Fibroblast of skin of abdomen (primary cell): Measurements from ENCODE around the gene HLA-DRA.
"Not testable (repeated sequence)": the region's sequence is repeated elsewhere in the genome, so short reads cannot be mapped to it uniquely, and the experiment has no call there.

ENCODE experiments used
- DNase-seq: peaks from one replicate; pipeline ENCODE4 v3.0.0-alpha.2; 2013

HLA-DRA gene

DNA sequence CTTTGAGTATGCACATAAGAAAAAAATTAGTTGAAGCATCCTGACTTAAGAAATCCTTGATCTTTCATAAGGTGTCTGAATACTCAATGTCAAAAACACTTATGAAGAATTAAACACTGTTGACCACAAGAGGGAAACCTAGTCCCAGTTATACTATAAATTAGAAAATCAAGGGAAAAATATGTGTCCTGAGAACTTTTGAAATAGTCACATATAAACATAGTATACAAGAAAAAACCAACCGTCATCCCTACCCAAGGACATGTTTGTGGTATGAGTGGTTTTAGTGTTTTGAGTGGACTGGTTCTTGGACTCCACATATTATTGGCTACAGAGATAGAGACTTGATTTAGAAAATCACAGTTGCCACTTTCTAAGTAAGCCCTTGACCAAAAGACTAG, 7.6 kb upstream of the HLA-DRA start:
- peak; percentile 21 for DNase-seq

DNA sequence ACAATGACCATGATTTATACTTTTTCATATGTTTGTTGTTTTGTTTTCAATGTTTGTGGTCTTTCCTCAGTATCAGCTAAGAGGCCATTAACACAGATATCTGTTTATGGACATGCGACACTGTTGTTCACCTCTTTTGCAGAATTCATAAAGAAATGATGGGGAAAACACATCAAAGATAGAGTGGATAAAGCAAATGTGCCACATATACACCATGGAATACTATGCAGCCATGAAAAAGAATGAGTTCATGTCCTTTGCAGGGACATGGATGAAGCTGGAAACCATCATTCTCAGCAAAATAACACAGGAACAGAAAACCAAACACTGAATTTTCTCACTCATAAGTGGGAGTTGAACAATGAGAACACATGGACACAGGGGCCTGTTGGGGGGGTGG, 5.7 kb upstream of the HLA-DRA start:
- DNase-seq = not testable (repeated sequence)

DNA sequence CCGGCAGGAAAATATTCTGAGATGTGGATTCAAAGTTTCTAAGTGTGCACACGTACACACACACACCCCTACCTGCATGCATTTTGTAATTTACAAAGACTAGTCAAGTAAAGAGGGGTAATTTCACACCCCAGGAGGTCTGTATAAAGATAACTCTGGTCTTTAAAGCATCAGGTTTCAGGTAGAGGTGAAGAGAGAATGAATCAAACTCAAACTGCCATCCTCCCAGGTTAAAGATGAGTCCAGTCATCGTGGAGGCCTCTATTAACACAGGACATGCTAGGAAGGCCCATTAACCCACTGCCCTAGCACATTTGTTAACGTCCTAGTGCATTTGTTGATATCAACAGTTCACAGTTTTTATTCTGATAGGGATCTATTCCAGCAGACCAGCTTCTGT, 3.5 kb upstream of the HLA-DRA start:
- DNase-seq = no peak

DNA sequence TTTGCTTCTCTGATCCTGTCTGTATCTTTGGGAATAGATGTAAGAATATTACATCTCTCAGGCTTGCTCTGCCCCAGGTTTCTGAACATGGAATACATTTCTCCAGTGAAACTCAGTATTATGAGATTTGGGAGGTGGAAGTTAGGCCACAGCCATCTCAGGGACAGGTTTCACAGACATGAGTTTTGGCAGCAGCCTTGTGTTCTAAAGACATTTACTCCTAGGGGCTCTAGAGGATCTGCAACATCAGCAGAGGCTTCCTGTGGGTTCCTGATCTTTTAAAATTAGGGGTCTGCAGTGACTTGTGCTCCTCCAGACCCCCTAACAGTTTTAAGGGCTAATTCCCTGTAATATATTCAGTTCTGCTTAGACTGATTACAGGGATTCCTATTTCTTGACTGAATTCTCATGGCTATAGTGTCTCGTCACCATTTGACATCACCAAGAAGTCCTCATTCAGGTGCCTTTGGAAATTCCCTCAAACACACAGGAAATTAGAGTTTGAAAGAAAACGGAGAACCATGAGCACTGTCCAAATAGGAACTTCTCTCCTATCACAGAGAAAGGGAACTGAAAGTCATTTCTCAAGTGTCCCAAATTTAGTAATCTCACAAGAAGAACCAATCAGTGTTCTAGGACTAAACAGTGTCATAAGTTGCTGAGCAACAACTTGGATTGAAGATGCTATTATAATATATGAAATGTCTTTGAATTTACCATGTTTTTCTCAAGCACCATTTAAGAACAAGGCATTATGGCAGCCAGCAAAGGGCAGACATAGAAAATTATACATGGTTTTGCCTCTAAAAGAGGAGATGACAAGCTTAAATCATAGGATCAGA, 2.5 kb upstream of the HLA-DRA start:
- DNase-seq = no peak

DNA sequence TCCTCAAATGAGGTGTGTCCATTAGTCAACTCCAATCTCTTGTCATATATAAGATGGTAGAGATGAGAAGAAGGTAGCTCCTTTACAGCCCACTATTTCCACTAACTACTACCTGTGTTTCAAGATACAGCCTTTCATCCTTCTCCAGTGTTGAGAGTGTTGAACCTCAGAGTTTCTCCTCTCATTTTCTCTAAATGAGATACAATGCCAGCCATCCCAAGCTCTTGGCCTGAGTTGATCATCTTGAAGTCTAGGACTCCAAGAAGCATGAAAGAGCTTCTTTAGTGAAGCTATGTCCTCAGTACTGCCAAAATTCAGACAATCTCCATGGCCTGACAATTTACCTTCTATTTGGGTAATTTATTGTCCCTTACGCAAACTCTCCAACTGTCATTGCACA, 548 bp upstream of the HLA-DRA start:
- DNase-seq = no peak

DNA sequence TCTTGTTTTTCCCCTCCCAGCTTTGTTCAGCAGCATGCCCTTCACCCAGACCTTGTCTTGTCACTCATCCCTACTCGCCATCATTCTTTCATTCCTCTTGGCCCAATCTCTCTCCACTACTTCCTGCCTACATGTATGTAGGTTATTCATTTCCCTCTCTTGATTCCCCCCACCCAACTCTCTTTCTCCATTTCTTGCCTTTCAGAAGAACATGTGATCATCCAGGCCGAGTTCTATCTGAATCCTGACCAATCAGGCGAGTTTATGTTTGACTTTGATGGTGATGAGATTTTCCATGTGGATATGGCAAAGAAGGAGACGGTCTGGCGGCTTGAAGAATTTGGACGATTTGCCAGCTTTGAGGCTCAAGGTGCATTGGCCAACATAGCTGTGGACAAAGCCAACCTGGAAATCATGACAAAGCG, 2.6 kb downstream of the HLA-DRA start:
- DNase-seq = no peak

DNA sequence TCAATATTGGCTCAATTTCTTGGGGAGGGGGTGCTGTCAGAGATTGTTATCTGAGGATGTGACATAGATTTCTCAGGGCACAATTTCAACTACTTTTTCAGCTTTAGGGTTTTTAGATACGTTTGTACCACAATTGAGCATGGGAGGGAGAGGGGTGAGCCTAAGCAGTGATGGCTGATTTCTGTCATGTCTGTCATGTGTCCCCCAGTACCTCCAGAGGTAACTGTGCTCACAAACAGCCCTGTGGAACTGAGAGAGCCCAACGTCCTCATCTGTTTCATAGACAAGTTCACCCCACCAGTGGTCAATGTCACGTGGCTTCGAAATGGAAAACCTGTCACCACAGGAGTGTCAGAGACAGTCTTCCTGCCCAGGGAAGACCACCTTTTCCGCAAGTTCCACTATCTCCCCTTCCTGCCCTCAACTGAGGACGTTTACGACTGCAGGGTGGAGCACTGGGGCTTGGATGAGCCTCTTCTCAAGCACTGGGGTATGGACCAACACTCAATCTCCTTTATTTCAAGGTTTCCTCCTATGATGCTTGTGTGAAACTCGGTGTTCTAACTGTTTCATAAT, 3.4 kb downstream of the HLA-DRA start:
- DNase-seq = no peak

DNA sequence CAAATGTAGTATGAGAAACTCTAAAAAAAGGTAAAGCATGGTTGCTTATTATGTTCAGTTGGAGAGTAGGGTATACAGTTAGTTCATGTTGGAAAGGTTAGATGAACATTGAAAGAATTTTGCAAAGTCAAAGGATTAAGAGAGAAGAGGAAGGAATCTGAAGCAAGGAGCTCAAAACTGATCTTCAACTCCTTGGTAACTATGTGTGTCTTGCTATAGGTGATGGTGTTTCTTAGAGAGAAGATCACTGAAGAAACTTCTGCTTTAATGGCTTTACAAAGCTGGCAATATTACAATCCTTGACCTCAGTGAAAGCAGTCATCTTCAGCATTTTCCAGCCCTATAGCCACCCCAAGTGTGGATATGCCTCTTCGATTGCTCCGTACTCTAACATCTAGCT, 4.7 kb downstream of the HLA-DRA start:
- DNase-seq = no peak

DNA sequence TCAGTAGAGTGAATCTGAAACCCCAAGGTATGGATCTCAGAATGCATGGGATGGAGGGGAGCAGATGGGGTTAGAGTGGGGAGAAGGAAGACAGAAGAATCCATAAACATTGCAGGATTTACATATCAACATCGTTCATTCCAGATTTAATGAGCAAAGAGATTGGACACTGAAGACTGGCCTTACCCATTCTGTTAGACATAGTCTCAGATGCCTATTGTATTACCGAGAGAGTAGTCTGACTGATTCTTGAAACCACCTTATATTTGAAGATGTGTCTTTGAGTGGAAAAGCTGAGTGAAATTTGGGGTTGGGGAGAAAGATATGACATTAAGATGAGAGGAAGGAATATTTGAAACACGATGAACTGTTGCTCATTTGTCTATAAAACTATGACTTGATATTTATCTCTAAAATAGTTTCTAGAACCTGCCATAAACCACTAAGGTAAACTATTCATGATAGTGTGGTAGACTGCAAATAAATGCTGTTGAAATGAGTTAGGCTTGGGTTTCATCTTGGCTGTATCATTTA, 5.7 kb downstream of the HLA-DRA start:
- DNase-seq = no peak

DNA sequence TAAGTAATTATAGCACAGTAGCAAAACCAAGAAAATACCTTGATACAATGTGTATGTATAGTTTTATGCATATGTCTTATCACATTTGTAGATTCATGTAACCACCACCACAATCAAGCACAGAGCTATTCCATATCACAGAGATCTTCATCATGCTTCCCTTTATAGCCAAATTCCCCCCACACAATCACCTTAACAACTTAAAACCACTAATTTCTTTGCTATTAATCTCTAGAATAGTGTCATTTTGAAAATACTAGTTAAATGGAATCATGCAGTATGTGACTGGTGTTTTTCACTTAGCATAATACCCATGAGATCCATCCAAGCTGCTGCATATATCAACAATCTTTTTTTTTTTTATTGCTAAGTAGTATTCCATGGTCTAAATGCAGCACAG, 8.2 kb downstream of the HLA-DRA start:
- no peak for DNase-seq

DNA sequence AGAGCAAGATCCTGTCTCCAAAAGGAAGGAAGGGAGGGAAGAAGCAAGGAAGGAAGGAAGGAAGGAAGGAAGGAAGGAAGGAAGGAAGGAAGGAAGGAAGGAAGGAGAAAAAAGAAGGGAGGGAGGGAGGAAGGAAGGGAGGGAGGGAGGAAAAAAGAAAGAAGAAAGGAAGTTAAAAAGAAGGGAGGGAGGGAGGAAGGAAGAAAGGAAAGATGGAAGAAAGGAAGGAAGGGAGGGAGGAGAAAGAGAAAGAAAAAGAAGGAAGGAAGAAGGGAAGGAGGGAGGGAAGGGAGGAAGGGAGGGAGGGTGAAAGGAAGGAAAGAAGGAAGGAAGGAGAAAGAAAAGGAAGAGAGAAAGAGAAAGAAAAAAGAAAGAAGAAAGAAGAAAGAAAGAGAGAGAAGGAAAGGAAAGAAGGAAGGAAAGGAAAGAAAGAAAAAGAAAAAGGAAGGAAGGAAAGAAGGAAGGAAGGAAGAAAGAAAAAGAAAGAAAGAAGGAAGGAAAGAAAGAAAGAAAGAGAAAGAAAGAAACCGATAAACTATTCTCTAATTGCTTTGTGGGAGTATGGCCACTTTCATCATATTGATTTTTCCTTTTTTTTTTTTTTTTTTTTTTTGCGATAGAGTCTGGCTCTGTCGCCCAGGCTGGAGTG, 9.5 kb downstream of the HLA-DRA start:
- no peak for DNase-seq

DNA sequence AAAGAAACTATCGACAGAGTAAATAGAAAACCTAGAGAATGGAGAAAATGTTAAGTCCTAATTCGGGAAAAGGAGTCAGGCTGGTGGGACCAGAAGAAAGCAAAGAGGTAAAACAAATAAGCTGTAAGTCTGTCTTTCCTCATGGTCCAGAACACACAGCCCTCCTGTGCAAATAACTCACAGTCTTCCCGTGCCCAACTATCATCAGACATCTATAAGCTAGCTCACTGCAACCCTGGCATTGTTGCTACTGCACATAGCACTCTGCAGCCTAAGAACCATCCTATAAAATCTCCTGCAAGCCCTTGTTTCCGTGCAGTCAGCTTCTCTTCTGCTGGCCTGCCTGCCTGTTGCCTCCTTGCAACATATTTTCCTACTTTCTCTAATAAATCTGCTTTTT, 17.4 kb downstream of the HLA-DRA start:
- DNase-seq = no peak

DNA sequence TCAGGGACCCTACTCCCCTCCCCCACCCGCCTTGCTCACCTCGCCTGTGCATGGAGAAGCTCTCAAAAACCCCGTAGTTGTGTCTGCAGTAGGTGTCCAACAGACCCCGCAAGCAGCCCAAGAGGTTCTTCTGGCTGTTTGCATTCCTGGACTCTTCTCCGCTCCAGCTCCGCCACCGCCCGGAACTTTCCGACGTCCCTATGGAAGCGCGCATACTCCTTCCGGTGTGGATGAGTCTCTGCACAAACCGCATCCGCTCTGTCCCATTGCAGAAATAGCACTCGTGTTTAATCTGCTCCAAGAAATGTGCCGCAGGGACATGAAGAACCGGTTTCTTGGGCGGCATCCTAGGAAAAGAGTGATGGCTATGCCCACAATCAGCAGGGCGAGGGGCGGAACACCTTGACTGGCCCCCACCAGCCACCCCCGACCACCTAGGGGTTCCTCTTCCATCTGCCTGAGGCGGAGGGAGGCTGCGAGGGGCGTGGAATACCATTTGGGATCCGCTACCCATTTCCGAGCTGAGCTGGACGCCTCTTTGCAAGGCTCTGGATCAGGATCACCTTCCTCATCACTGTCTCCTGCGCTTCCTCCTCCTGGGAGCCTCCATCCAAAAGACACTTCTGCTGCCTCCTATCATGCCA, 20.2 kb downstream of the HLA-DRA start:
- peak; percentile 13 for DNase-seq

DNA sequence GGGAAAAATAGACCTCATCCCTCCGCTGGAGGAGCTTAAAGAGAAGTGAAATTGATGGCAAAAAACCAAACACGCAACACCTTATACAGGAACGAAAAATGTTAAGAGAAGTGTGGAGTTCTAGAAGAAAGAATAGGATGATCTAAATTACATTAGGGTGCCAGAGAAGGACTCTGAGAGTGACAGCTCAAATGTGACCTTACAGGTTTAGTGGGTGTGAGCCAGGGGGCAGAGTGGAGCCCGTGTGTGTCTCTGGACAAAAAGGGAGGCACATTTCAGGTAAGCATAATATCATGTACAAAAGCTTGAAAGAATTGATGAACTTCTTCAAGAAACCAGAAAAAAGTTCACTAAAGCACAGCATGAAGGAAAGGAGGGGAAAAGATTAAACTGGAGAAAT, 20.8 kb downstream of the HLA-DRA start:
- no peak for DNase-seq

DNA sequence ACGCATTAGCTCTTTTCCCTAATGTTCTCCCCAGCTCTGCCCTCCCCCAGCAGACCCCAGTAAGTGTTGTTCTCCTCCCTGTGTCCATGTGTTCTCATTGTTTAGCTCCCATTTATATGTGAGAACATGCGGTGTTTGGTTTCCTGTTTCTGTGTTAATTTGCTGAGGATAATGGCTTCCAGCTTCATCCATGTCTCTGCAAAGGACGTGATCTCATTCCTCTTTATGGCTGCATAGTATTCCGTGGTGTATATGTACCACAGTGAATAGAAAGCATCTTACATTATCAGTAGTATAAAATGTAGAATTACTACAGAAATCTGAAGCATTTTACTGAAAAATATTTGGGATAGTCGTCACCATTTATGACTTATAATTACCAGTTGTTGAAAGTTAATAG, 21.8 kb downstream of the HLA-DRA start:
- no peak for DNase-seq

DNA sequence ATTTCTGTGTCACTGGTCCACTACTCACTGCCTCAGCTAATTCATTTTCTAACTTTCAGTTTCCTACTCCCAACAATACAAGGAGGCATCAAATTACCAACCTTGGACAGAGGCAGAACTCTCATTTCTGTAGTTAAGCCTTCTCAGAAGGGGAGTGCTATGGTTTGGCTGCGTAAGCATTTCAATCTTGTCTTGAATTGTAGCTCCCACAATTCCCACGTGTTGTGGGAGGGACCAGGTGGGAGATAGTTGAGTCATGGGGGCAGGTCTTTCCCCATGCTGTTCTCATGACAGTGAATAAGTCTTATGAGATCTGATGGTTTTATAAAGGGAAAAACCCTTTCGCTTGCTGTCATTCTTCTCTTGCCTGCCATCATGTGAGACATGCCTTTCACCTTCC, 22.9 kb downstream of the HLA-DRA start:
- DNase-seq = no peak

DNA sequence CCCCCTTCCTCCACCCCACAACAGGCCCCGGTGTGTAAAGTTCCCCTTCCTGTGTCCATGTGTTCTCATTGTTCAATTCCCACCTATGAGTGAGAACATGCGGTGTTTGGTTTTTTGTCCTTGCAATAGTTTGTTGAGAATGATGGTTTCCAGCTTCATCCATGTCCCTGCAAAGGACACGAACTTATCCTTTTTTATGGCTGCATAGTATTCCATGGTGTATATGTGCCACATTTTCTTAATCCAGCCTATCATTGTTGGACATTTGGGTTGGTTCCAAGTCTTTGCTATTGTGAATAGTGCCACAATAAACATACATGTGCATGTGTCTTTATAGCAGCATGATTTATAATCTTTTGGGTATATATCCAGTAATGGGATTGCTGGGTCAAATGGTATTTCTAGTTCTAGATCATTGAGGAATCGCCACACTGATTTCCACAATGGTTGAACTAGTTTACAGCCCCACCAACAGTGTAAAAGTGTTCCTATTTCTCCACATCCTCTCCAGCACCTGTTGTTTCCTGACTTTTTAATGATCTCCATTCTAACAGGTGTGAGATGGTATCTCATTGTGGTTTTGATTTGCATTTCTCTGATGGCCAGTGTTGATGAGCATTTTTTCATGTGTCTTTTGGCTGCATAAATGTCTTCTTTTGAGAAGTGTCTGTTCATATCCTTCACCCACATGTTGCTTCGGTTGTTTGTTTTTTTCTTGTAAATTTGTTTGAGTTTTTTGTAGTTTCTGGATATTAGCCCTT, 28.2 kb downstream of the HLA-DRA start:
- not testable (repeated sequence) for DNase-seq

DNA sequence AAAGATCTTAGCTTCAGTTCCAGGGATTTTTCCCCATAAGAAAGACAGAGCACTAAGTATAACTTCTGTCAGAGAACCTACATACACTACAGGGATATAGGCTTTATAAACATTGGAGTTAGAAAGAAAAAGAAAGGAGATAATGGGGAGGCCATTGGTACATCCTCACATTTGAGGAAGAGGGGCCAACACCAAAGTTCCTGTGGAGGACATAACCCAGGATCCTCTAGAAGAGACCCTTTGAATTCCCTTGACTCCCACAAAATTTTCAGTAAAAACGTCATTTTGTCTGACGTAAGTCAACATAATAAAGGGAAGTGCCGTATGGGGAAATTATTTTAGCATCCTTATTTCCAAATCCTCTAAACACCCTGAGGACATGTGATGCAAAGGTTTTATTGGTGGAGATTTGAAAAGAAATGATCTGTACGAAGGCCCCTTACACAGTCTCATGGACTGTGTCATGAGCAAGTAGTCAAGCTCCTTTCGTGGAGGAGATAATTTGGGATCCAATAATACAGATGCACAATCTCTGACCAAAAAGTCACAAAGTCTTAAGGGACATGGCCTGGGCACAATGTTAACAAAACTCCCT, 33.2 kb downstream of the HLA-DRA start:
- no peak for DNase-seq

DNA sequence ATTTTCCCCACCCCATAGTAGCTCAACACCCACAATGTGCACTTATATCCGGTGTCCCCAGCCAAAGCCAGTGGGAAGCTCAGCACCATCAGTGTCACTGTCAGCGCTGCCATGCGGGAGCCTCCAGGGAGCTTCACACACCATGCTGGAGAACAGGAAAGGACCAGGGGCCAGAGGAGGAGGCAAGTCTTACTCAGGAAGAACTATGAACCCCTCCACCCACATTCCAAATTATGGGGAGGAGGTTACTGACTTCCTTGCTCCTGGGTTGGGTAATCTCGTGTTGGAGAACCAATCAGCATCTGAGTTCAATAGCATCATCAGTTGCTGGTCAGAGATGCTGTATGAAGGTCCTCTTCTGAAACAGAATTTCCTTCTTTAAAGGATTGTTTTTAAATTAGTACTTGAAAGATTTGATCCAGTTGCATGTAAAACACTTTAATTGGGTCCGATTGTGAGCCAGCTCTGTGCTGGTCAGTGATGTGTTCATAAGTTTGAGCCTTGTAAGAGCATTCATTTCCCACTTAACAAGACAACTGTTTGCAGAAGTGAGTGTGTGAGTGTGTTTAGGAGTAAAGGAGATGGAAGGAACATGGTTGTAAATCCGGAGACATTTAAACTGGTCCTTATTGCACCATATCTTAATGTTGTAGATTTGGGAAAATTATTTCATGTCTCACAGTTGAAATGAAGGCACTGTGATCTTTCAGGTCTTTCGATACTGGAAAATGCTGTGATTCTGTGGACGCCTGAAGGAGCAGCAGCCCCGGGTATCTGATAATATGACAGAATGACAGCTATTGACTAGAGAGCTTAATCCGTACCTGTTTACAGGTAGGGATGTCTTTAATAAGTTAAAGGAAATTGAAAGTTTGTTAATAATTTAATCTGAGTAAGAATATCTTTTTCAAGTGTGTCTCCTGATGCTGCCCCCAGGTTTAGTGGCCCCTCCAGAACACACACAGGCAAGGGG, 34.0 kb downstream of the HLA-DRA start:
- not testable (repeated sequence) for DNase-seq

DNA sequence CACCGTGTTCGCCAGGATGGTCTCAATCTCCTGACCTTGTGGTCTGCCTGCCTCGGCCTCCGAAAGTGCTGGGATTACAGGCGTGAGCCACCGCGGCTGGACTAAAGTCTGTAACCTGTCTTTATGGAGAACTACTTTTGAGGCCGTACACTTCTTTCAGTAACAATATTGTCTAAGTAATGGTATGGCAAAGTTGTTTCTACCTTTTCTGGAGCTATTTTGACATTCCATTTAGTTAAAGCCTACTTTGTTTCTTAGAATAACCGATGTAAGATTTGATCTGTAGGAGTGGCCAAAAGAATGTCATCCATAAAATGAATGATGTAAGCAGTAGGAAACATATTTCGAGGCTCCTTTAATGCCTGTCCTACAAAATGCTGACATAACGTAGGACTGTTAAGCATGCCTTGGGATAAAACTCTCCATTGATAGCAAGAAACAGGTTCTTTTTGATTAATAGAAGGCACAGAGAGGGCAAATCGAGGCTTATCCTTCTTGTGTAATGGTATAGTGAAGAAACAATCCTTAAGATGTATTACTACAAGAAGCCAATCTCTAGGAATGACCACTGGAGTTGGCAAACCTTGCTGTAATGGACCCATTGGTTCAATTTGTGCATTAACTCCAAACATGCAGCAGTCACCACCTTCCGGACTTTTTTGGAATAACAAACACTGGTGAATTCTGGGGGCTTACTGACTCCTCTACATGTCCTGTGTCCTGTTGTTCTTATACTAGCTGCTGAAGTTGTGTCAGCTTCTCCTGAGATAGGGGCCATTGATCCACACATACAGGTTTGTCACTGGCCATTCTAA, 35.9 kb downstream of the HLA-DRA start:
- DNase-seq = no peak
